Measurements from ENCODE around the gene RPGR. TPM values are rescaled to one million over a fixed set of nuclear protein-coding genes. Genes with fewer than 3 reads are reported as not detected.

The RPGR gene
- total and polyA plus RNA-seq, 2 experiments from 2014 or later, result 7.4 to 36.3 TPM

DNA sequence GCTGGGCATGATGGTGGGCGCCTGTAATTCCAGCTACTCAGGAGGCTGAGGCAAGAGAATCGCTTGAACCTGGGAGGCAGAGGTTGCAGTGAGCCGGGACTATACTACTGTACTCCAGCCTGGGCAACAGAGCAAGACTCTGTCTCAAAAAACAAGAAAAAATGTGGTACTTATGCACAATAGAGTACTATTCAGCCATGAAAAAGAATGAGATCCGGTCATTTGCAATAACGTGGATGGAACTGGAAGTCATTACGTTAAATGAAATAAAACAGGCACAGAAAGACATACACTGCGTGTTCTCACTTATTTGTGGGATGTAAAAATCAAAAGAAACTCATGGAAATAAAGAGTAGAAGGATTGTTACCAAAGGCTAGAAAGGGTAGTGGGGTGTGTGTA is 12.1 kb downstream of the RPGR start:
- H3K4me1 ChIP-seq (ENCODE audit: insufficient read depth), result 0 out of 2 replicates have a peak, but pooled peaks cover 3% of the 10 kb centered on the region
- DNase-seq (ENCODE audit: low spot score) (no peak), ATAC-seq (no peak)
- no peak overlapping the region for H3K27ac ChIP-seq (ENCODE audit: low read depth)
- H3K4me3 ChIP-seq, result no peak overlapping the region
- H3F3A ChIP-seq (replicated peaks; ENCODE audit: low read depth), result no peaks in the 10 kb centered on the region
- H3K4me1 Mint-ChIP-seq, result peaks cover 10% of the 10 kb centered on the region
- H3K27ac Mint-ChIP-seq, result no peak overlapping the region
- no peaks in the 10 kb centered on the region for H3K9me2 ChIP-seq (ENCODE audit: insufficient read depth)
- H3K79me2 ChIP-seq (replicated peaks; ENCODE audit: insufficient read depth), result no peaks in the 10 kb centered on the region
- no peak overlapping the region for H2AFZ ChIP-seq
- H3K27me3 ChIP-seq (ENCODE audit: insufficient read depth), result no peaks in the 10 kb centered on the region
- no peaks in the 10 kb centered on the region for H3K36me3 ChIP-seq (ENCODE audit: insufficient read depth)
- TF ChIP-seq POLR2AphosphoS5 (IDR thresholded peaks at IDR 0.05; ENCODE audit: low read depth) (no peak), EZH2 (IDR thresholded peaks at IDR 0.05; ENCODE audit: low read depth, unreplicated experiment) (no peak)
- TF ChIP-seq, protein P1, sequence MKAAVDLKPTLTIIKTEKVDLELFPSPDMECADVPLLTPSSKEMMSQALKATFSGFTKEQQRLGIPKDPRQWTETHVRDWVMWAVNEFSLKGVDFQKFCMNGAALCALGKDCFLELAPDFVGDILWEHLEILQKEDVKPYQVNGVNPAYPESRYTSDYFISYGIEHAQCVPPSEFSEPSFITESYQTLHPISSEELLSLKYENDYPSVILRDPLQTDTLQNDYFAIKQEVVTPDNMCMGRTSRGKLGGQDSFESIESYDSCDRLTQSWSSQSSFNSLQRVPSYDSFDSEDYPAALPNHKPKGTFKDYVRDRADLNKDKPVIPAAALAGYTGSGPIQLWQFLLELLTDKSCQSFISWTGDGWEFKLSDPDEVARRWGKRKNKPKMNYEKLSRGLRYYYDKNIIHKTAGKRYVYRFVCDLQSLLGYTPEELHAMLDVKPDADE (IDR thresholded peaks at IDR 0.05), result no peak
- peaks cover 3% of the 10 kb centered on the region; the same call in 2 of the 3 replicates for H3K36me3 Mint-ChIP-seq (ENCODE audit: low read depth)
- no peaks in the 10 kb centered on the region for H4K20me1 ChIP-seq (replicated peaks; ENCODE audit: insufficient read depth)
- H3K4me3 Mint-ChIP-seq, result no peak overlapping the region
- no peaks in the 10 kb centered on the region for H3K27me3 Mint-ChIP-seq (ENCODE audit: insufficient read depth, low read depth, poor library complexity)
- H3K9me3 Mint-ChIP-seq, result no peaks in the 10 kb centered on the region
- no peak overlapping the region for H3K4me2 ChIP-seq

DNA sequence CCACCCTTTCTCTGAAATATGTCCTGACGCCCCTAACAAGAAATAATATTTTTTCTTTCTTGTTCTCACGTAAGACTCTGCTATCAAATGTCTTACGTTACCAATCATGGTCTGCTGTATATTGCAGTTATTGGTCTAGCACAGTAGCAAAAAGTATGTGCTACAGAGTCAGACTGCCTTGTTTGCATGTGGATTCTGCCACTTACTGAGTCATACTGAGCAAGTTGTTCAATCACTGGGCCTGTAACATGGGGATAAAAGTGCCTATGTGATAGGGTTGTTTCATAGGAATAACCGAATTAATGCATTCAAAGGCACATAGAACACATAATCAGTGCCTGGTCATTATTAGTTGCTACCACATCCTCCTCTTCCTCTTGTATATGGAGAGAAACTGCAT is 14.1 kb downstream of the RPGR start:
- no peak overlapping the region for H2AFZ ChIP-seq
- H3K4me1 ChIP-seq (ENCODE audit: insufficient read depth), result no peaks in the 10 kb centered on the region
- Mint-ChIP-seq H3K27me3 (ENCODE audit: insufficient read depth, low read depth, poor library complexity) (no peaks in the 10 kb centered on the region), H3K9me3 (no peaks in the 10 kb centered on the region), H3K36me3 (ENCODE audit: low read depth) (peaks cover 3% of the 10 kb centered on the region; the same call in 2 of the 3 replicates), H3K27ac (no peak overlapping the region), H3K4me1 (peaks cover 1% of the 10 kb centered on the region; the same call in 1 of the 3 replicates), H3K4me3 (no peak overlapping the region)
- DNase-seq (ENCODE audit: low spot score) (no peak), ATAC-seq (no peak)
- H3K9me2 ChIP-seq (ENCODE audit: insufficient read depth), result no peaks in the 10 kb centered on the region
- no peaks in the 10 kb centered on the region for H3F3A ChIP-seq (replicated peaks; ENCODE audit: low read depth)
- H3K36me3 ChIP-seq (ENCODE audit: insufficient read depth), result no peaks in the 10 kb centered on the region
- no peak overlapping the region for H3K27ac ChIP-seq (ENCODE audit: low read depth)
- H4K20me1 ChIP-seq (replicated peaks; ENCODE audit: insufficient read depth), result no peaks in the 10 kb centered on the region
- no peak overlapping the region for H3K4me3 ChIP-seq
- no peaks in the 10 kb centered on the region for H3K27me3 ChIP-seq (ENCODE audit: insufficient read depth)
- no peak overlapping the region for H3K4me2 ChIP-seq
- H3K79me2 ChIP-seq (replicated peaks; ENCODE audit: insufficient read depth), result no peaks in the 10 kb centered on the region
- TF ChIP-seq NANOG (IDR thresholded peaks at IDR 0.05; ENCODE audit: borderline replicate concordance) (no peak), JUNB (IDR thresholded peaks at IDR 0.05; ENCODE audit: unreplicated experiment) (no peak), CTCF (conservative IDR thresholded peaks at IDR 0.05; ENCODE audit: low read depth in 2 of 2) (no peak), POLR2AphosphoS5 (IDR thresholded peaks at IDR 0.05; ENCODE audit: low read depth) (no peak), CREB1 (CRISPR knock-in tag; IDR thresholded peaks at IDR 0.05; ENCODE audit: low read depth) (no peak), EZH2 (IDR thresholded peaks at IDR 0.05; ENCODE audit: low read depth, unreplicated experiment) (no peak), ZNF331 (CRISPR knock-in tag; IDR thresholded peaks at IDR 0.05; ENCODE audit: low read depth) (no peak), STAT1 (IDR thresholded peaks at IDR 0.05; ENCODE audit: unreplicated experiment) (no peak), EZH2phosphoT487 (IDR thresholded peaks at IDR 0.05; ENCODE audit: unreplicated experiment) (no peak)
- TF ChIP-seq, protein P2, sequence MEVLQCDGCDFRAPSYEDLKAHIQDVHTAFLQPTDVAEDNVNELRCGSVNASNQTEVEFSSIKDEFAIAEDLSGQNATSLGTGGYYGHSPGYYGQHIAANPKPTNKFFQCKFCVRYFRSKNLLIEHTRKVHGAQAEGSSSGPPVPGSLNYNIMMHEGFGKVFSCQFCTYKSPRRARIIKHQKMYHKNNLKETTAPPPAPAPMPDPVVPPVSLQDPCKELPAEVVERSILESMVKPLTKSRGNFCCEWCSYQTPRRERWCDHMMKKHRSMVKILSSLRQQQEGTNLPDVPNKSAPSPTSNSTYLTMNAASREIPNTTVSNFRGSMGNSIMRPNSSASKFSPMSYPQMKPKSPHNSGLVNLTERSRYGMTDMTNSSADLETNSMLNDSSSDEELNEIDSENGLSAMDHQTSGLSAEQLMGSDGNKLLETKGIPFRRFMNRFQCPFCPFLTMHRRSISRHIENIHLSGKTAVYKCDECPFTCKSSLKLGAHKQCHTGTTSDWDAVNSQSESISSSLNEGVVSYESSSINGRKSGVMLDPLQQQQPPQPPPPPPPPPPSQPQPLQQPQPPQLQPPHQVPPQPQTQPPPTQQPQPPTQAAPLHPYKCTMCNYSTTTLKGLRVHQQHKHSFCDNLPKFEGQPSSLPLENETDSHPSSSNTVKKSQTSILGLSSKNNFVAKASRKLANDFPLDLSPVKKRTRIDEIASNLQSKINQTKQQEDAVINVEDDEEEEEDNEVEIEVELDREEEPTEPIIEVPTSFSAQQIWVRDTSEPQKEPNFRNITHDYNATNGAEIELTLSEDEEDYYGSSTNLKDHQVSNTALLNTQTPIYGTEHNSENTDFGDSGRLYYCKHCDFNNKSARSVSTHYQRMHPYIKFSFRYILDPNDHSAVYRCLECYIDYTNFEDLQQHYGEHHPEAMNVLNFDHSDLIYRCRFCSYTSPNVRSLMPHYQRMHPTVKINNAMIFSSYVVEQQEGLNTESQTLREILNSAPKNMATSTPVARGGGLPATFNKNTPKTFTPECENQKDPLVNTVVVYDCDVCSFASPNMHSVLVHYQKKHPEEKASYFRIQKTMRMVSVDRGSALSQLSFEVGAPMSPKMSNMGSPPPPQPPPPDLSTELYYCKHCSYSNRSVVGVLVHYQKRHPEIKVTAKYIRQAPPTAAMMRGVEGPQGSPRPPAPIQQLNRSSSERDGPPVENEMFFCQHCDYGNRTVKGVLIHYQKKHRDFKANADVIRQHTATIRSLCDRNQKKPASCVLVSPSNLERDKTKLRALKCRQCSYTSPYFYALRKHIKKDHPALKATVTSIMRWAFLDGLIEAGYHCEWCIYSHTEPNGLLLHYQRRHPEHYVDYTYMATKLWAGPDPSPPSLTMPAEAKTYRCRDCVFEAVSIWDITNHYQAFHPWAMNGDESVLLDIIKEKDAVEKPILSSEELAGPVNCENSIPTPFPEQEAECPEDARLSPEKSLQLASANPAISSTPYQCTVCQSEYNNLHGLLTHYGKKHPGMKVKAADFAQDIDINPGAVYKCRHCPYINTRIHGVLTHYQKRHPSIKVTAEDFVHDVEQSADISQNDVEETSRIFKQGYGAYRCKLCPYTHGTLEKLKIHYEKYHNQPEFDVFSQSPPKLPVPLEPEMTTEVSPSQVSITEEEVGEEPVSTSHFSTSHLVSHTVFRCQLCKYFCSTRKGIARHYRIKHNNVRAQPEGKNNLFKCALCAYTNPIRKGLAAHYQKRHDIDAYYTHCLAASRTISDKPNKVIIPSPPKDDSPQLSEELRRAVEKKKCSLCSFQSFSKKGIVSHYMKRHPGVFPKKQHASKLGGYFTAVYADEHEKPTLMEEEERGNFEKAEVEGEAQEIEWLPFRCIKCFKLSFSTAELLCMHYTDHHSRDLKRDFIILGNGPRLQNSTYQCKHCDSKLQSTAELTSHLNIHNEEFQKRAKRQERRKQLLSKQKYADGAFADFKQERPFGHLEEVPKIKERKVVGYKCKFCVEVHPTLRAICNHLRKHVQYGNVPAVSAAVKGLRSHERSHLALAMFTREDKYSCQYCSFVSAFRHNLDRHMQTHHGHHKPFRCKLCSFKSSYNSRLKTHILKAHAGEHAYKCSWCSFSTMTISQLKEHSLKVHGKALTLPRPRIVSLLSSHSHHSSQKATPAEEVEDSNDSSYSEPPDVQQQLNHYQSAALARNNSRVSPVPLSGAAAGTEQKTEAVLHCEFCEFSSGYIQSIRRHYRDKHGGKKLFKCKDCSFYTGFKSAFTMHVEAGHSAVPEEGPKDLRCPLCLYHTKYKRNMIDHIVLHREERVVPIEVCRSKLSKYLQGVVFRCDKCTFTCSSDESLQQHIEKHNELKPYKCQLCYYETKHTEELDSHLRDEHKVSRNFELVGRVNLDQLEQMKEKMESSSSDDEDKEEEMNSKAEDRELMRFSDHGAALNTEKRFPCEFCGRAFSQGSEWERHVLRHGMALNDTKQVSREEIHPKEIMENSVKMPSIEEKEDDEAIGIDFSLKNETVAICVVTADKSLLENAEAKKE (CRISPR knock-in tag; IDR thresholded peaks at IDR 0.05), result no peak
- TF ChIP-seq, protein P1 (IDR thresholded peaks at IDR 0.05), result no peak
